GM21526 (cell line): ENCODE data around the gene OTUB2.
A peak's percentile ranks its signal among the peaks of the same experiment; 100 is the strongest.
"Not testable (repeated sequence)": the region's sequence is repeated elsewhere in the genome, so short reads cannot be mapped to it uniquely, and the experiment has no call there.

Source experiments
- ATAC-seq: cut with Tn5 transposase; IDR thresholded peaks from one replicate; pipeline ENCODE4 v1.9.1; 2021; ENCODE audit warnings: moderate library complexity; ENCODE audit not compliant: unreplicated experiment, low FRiP score

The OTUB2 gene

GRCh38 chr14:94052199-94052598 lies 26.1 kb downstream of the OTUB2 start:
- no peak for ATAC-seq

GRCh38 chr14:94052662-94053061 lies 26.5 kb downstream of the OTUB2 start:
- no peak for ATAC-seq

- no peak for ATAC-seq
These were observed 28.3 kb downstream of the OTUB2 start for GRCh38 chr14:94054401-94054800.

- no peak for ATAC-seq
These were observed 28.8 kb downstream of the OTUB2 start for GRCh38 chr14:94054936-94055335.

GRCh38 chr14:94056579-94057308 lies 30.6 kb downstream of the OTUB2 start:
- peak; percentile 82 for ATAC-seq

- ATAC-seq, result no peak
These were observed 32.1 kb downstream of the OTUB2 start for GRCh38 chr14:94058128-94058673.

GRCh38 chr14:94058674-94059138 lies 32.6 kb downstream of the OTUB2 start:
- ATAC-seq, result no peak

- no peak for ATAC-seq
These were observed 33.9 kb downstream of the OTUB2 start for GRCh38 chr14:94059998-94060397.

GRCh38 chr14:94062344-94062940 lies 36.3 kb downstream of the OTUB2 start:
- ATAC-seq, result no peak

GRCh38 chr14:94066089-94066676 lies 40.0 kb downstream of the OTUB2 start:
- no peak for ATAC-seq

- ATAC-seq, result not testable (repeated sequence)
These were observed 45.9 kb downstream of the OTUB2 start for GRCh38 chr14:94072076-94072475.

- no peak for ATAC-seq
These were observed 48.4 kb downstream of the OTUB2 start for GRCh38 chr14:94074534-94074933.

- ATAC-seq, result no peak
These were observed 48.9 kb downstream of the OTUB2 start for GRCh38 chr14:94075008-94075407.

GRCh38 chr14:94077111-94077821 lies 51.1 kb downstream of the OTUB2 start:
- ATAC-seq, result no peak

GRCh38 chr14:94077823-94078222 lies 51.7 kb downstream of the OTUB2 start:
- no peak for ATAC-seq

GRCh38 chr14:94079891-94080620 lies 53.9 kb downstream of the OTUB2 start:
- no peak for ATAC-seq

- peak; percentile 98 for ATAC-seq
These were observed 54.7 kb downstream of the OTUB2 start, which contains the start of the genes DDX24 and IFI27L1 for GRCh38 chr14:94080621-94081385. TSS of gene DDX24 (minus strand) at chr14:94081202. CDS start at chr14:94079742, 1,460 bp downstream. TSS of gene IFI27L1 (plus strand) at chr14:94081310. CDS start at chr14:94096938, 15,628 bp downstream.

- peak; percentile 32 for ATAC-seq
These were observed 55.3 kb downstream of the OTUB2 start for GRCh38 chr14:94081386-94081820.

- ATAC-seq, result no peak
These were observed 61.8 kb downstream of the OTUB2 start for GRCh38 chr14:94087891-94088290.
